ENCODE measurements around the gene IL17B.
"Not testable (repeated sequence)": the region's sequence is repeated elsewhere in the genome, so short reads cannot be mapped to it uniquely, and the experiment has no call there.

IL17B gene

DNA sequence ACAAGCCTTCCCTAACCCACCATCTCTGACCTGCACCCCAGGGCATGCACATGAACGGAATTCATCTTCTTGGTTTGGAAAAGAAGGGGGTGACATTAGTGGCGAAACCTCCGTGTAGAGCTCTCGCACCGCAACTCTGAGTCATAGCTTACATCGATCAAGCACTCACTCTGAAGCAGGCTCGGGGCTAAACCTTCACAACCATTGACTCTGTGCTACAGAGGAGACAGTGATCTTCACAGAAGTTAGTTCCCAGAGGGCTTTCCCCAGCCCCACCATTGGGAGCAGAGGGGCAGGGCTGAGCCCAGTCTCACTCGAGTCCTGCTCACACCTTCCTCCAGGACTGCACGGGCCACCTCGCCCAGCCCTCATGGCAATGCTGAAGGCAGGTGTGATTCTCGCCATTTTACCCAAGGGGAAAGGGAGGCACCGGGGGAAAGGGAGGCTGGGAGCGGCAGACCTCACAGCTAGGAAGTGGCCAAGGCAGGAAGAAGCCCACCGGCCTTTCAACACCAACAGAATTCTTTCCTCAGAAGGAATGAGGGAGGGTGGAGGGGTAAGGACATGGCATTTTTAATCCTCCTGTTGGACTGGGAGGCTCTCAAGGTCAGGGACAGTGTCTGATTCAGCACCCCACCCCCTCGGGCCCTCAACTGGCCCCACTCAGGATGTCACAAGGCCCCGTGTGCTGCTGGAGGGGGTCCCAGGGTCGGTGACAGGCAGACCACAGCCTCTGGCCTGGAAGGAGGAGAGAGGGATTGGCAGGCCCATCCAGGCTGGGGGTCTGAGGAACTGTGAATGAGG is 25.9 kb upstream of the IL17B start:
- no peak overlapping the region for H3K4me3 ChIP-seq (ENCODE audit: low read length)
- no peak for DNase-seq (ENCODE audit: low read depth)

GRCh38 chr5:149403923-149404745 is 25.0 kb upstream of the IL17B start:
- no peak for DNase-seq (ENCODE audit: low read depth)
- TF ChIP-seq CTCF (conservative IDR thresholded peaks at IDR 0.05; ENCODE audit: low read depth, low read length) = no peak
- H3K4me3 ChIP-seq (ENCODE audit: low read length) = no peak overlapping the region

More for the DNA sequence above, 25.9 kb upstream of the IL17B start:
- TF ChIP-seq CTCF (conservative IDR thresholded peaks at IDR 0.05; ENCODE audit: low read depth, low read length) = no peak

- no peak for TF ChIP-seq CTCF (conservative IDR thresholded peaks at IDR 0.05; ENCODE audit: low read depth, low read length)
Observed at GRCh38 chr5:149402291-149402690, 23.2 kb upstream of the IL17B start.

GRCh38 chr5:149401051-149401450 is 22.0 kb upstream of the IL17B start:
- TF ChIP-seq CTCF (conservative IDR thresholded peaks at IDR 0.05; ENCODE audit: low read depth, low read length) = no peak
- DNase-seq (ENCODE audit: low read depth) = no peak
- no peak overlapping the region for H3K4me3 ChIP-seq (ENCODE audit: low read length)

More at GRCh38 chr5:149402291-149402690, 23.2 kb upstream of the IL17B start:
- no peak overlapping the region for H3K4me3 ChIP-seq (ENCODE audit: low read length)
- no peak for DNase-seq (ENCODE audit: low read depth)

DNA sequence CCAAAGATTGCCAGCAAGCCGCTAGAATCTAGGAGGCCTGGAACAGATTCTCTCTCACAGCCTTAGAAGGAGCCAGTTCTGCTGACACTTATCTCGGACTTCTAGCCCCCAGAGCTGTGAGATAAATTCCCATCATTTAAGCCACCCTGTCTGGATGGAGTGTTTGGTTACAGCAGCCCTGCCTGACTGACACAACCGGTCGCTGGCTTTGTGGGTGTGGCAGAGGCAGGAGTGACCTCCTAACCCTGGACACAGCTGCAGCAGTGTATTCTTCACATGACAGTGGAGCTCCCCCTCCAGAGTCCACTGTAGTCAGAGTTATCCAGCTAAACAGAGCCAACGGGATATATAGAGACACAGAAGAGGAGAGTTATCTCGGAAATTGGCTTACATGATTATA is 21.2 kb upstream of the IL17B start:
- no peak for TF ChIP-seq CTCF (conservative IDR thresholded peaks at IDR 0.05; ENCODE audit: low read depth, low read length)
- no peak overlapping the region for H3K4me3 ChIP-seq (ENCODE audit: low read length)
- DNase-seq (ENCODE audit: low read depth) = no peak

- DNase-seq (ENCODE audit: low read depth) = no peak
- no peak for TF ChIP-seq CTCF (conservative IDR thresholded peaks at IDR 0.05; ENCODE audit: low read depth, low read length)
- no peak overlapping the region for H3K4me3 ChIP-seq (ENCODE audit: low read length)
Observed at GRCh38 chr5:149399775-149400174, 20.7 kb upstream of the IL17B start.

- not testable (repeated sequence) for DNase-seq (ENCODE audit: low read depth); H3K4me3 ChIP-seq (ENCODE audit: low read length)
Observed at GRCh38 chr5:149398747-149399266, 19.7 kb upstream of the IL17B start.

All from retinal pigment epithelial cell (primary cell).